ENCODE data around the gene NAV3.

Gene NAV3, protein sequence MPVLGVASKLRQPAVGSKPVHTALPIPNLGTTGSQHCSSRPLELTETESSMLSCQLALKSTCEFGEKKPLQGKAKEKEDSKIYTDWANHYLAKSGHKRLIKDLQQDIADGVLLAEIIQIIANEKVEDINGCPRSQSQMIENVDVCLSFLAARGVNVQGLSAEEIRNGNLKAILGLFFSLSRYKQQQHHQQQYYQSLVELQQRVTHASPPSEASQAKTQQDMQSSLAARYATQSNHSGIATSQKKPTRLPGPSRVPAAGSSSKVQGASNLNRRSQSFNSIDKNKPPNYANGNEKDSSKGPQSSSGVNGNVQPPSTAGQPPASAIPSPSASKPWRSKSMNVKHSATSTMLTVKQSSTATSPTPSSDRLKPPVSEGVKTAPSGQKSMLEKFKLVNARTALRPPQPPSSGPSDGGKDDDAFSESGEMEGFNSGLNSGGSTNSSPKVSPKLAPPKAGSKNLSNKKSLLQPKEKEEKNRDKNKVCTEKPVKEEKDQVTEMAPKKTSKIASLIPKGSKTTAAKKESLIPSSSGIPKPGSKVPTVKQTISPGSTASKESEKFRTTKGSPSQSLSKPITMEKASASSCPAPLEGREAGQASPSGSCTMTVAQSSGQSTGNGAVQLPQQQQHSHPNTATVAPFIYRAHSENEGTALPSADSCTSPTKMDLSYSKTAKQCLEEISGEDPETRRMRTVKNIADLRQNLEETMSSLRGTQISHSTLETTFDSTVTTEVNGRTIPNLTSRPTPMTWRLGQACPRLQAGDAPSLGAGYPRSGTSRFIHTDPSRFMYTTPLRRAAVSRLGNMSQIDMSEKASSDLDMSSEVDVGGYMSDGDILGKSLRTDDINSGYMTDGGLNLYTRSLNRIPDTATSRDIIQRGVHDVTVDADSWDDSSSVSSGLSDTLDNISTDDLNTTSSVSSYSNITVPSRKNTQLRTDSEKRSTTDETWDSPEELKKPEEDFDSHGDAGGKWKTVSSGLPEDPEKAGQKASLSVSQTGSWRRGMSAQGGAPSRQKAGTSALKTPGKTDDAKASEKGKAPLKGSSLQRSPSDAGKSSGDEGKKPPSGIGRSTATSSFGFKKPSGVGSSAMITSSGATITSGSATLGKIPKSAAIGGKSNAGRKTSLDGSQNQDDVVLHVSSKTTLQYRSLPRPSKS (N-terminal part only)

DNA sequence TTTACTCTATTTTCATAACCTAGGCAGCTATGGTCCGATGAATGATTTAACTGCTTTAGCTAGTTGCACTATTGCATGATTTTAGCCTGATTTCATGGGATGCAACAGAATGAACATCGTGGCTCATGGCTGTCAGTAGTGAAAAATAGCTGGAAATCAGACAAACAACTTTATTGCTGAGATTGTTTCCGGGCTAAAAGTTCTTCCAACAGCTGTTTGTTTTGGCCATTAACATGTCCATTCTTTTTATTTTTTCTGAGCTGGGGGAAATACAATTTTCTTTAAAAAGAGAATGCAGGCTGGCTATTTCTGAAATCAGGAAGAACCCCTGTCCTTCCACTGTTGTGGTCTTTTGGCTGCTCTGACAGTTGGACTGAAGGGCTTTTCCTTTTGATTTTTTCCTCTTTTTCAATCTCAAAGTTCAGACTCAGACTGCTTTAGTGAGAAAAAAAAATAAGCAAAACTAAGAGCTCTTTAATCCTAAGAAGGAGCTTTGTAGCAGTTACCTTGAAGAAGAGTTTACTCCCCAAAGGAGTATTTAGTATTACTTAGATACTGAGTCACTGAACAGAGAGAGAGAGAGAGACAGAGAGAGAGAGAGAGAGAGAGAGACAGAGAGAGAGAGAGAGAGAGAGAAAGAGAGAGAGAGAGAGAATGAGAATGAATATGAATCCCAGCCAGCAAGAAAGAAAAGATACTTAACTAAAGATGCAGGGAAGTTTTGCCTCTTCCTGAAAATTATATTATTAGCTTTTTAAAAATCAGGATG lies at the start of gene NAV3:
NAV3 (plus strand) TSS at position 312 of the 769 bp plus-strand sequence. CDS start 568 bp downstream, outside the sequence.
- Mint-ChIP-seq H3K9me3 (no peaks in the 10 kb centered on the region), H3K27ac (no peak within 1 kb of the TSS), H3K4me3 (no peak within 1 kb of the TSS), H3K27me3 (no peaks in the 10 kb centered on the region), H3K36me3 (no peaks in the 10 kb centered on the region), H3K4me1 (no peaks in the 10 kb centered on the region)

DNA sequence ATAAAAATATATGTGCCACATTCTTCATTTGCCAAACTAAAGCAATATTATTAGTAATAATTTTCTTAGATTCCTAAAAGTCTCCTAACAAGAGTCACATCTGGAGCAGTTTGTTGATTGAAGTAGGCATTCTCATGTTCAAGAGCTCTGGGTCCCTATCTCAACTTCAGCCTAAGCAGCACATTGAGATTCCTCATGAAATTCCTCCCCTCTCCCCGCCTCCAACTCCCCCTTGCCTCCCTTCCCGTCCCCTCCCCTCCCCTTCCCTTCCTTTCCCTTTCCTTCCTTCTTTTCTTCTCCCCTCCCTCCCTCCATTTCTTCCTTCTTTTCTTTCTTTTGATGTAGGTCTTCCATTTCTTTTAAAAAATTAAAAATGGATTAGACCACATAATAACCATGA lies 48.7 kb upstream of the NAV3 start:
- H3K9me3 Mint-ChIP-seq, result peaks cover 5% of the 10 kb centered on the region
- H3K36me3 Mint-ChIP-seq, result no peaks in the 10 kb centered on the region
- no peaks in the 10 kb centered on the region for H3K27me3 Mint-ChIP-seq
- H3K4me1 Mint-ChIP-seq, result no peaks in the 10 kb centered on the region
- no peak overlapping the region for H3K4me3 Mint-ChIP-seq
- H3K27ac Mint-ChIP-seq, result no peak overlapping the region

DNA sequence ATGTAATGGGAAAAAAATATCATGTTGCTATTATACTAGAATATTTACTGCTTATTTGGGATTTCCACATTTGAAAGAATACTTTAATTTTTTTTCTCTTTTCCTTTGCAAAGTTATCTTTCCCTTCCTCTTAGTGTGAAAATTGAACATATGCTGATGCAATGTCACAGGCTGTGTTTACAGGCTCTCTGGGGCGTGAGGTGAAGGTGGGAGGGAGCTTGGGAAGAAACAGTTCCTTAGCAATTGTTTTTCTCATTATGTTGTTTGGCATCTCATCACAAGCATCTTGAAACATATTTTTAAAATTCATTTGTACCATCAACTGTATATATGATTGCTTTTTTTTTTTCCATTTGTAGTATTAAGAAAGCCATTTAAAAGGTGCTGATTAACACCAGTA lies 47.9 kb upstream of the NAV3 start:
- peaks cover 5% of the 10 kb centered on the region for H3K9me3 Mint-ChIP-seq
- no peaks in the 10 kb centered on the region for H3K4me1 Mint-ChIP-seq
- H3K4me3 Mint-ChIP-seq, result no peak overlapping the region
- no peak overlapping the region for H3K27ac Mint-ChIP-seq
- no peaks in the 10 kb centered on the region for H3K27me3 Mint-ChIP-seq
- no peaks in the 10 kb centered on the region for H3K36me3 Mint-ChIP-seq

DNA sequence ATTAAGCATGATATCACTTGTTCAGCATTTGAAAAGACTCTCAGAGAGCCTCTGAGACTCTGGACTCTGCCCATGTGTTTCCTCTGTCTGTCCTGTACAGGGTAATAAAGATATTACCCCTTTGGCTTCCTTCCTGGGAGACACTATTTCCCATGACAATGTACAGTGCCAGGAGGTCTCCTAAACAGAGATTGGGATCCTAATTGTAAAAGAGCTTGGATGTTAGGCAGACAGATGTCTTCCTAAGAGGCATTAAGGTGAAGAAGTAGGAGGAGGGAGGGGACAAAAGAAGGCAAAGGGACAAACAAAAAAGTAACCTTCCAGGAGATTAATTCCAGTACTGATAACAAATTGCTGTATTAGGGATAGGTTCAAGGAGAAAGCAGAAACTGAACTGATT lies 45.5 kb upstream of the NAV3 start:
- Mint-ChIP-seq H3K9me3 (peaks cover 3% of the 10 kb centered on the region), H3K27me3 (no peaks in the 10 kb centered on the region), H3K4me1 (no peaks in the 10 kb centered on the region), H3K4me3 (no peak overlapping the region), H3K36me3 (no peaks in the 10 kb centered on the region), H3K27ac (no peak overlapping the region)

DNA sequence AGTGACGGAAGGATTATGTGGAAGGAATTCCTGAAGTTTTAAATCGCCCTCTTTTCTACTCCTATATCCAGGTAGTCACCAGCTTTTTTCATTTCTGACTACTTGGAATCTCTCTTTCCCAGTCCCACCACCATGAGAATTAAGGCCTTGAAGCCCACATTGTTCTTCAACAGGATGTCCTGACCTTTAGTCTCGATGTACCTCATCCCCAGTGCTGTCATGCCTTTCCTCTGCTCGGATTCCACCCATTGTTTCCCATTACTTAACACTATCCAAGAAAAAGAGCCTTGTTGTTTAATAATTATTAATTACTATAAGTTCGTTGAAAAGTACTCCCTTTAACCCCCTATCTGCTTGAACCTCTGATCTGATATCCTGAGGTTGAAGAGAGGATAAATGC lies 44.0 kb upstream of the NAV3 start:
- no peak overlapping the region for H3K27ac Mint-ChIP-seq
- H3K4me1 Mint-ChIP-seq, result no peaks in the 10 kb centered on the region
- no peak overlapping the region for H3K4me3 Mint-ChIP-seq
- H3K27me3 Mint-ChIP-seq, result no peaks in the 10 kb centered on the region
- no peaks in the 10 kb centered on the region for H3K36me3 Mint-ChIP-seq
- no peaks in the 10 kb centered on the region for H3K9me3 Mint-ChIP-seq

DNA sequence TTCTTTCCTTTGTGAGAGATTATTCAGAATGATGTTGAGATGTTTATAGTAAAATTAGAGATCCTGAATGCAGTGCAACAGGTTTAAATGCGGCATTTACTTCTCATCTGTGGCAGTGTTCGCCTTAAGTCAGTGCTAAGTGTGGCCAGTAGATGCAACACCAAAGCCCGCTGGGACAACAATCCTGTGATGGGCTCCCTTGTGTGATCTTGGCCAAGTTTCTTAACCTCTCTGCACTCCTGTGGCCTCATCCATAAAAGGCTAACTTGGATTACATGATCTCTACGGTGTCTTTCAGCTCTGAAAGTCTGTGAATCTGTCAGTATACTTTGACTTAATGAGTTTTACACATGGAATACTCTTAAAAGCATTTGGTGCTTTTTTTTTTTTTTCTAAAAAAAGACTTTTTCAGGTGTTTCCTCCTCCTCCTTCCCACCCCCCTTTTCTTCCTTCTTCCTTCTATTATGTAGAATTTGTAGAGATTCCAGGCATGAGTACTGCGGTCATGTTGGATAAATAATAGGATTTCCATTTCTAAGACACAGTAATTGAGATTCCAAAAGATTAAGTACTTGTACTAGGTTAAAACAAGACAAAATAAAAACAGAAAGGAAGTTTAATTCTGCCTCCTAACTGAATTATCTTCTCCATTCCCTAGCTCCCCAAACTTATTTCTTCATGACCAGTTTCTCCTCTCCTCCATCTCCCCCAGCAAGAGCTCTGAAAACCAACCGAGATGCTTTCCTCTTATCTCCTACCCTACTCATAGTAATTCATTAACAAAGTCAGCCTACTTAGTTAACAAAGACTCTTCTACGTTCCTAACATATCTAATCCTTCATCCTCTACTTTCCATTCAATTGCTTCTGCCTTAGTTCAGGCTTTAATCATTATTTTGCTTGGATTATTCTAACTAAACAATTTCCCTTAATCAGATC lies 42.2 kb upstream of the NAV3 start:
- no peaks in the 10 kb centered on the region for H3K4me1 Mint-ChIP-seq
- no peaks in the 10 kb centered on the region for H3K27me3 Mint-ChIP-seq
- H3K36me3 Mint-ChIP-seq, result no peaks in the 10 kb centered on the region
- H3K9me3 Mint-ChIP-seq, result no peaks in the 10 kb centered on the region
- no peak overlapping the region for H3K27ac Mint-ChIP-seq
- no peak overlapping the region for H3K4me3 Mint-ChIP-seq

DNA sequence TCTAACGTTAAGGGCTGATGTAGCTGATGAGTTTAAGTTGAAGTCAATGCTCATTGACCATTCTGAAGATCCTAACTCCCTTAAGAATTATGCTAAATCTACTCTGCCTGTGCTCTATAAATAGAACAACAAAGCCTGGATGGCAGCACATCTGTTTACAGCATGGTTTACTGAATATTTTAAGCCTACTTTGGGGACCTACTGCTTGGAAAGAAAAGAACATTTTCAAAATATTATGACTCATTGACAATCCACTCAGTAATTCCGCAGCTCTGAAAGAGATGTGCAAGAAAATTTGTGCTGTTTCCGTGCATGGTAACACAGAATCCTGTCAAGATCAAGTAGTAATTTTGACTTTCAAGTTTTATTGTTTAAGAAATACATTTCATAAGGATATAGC lies 35.0 kb upstream of the NAV3 start:
- Mint-ChIP-seq H3K27me3 (no peaks in the 10 kb centered on the region), H3K4me1 (no peaks in the 10 kb centered on the region), H3K4me3 (no peak overlapping the region), H3K36me3 (no peaks in the 10 kb centered on the region), H3K27ac (no peak overlapping the region), H3K9me3 (peaks cover 6% of the 10 kb centered on the region)

DNA sequence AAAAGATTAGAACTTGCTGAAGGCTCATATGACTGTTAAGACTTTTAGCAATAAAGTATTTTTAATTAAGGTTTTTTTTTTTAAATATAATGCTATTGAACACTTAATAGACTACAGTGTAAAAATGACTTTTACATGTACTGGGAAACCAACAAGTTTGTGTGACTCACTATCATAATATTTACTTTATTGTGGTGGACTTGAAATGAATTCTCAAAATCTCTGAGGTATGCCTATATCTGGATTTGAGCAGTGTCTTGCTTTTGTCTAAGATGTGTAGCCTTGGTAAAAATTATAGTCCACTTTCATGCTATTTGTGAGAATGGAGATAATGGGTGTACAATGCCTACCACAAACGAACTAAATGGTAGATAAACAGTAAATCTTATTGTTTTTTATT lies 33.9 kb upstream of the NAV3 start:
- Mint-ChIP-seq H3K9me3 (peaks cover 6% of the 10 kb centered on the region), H3K4me3 (no peak overlapping the region), H3K27me3 (no peaks in the 10 kb centered on the region), H3K27ac (no peak overlapping the region), H3K36me3 (no peaks in the 10 kb centered on the region), H3K4me1 (no peaks in the 10 kb centered on the region)

DNA sequence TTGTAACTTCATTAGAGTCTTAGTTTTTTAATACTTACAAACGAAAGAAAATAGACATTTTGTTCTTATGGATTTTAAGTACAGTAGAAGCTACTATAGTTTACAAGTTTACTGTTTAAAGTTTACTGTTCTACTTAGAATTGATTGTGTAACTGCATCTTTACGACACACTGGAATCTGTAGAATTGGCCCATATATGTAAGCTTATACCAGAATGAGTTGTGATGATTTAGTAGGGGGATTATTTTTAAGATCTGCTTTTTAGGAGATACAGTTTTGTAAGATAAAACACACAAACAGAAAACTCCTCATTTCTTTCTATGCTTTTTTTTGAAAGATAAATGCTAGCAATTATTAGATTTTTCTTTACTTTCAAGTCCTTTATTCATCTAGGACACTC lies 30.2 kb upstream of the NAV3 start:
- H3K4me3 Mint-ChIP-seq, result no peak overlapping the region
- no peaks in the 10 kb centered on the region for H3K4me1 Mint-ChIP-seq
- peaks cover 1% of the 10 kb centered on the region for H3K36me3 Mint-ChIP-seq
- H3K27me3 Mint-ChIP-seq, result no peaks in the 10 kb centered on the region
- H3K9me3 Mint-ChIP-seq, result peaks cover 6% of the 10 kb centered on the region
- no peak overlapping the region for H3K27ac Mint-ChIP-seq

DNA sequence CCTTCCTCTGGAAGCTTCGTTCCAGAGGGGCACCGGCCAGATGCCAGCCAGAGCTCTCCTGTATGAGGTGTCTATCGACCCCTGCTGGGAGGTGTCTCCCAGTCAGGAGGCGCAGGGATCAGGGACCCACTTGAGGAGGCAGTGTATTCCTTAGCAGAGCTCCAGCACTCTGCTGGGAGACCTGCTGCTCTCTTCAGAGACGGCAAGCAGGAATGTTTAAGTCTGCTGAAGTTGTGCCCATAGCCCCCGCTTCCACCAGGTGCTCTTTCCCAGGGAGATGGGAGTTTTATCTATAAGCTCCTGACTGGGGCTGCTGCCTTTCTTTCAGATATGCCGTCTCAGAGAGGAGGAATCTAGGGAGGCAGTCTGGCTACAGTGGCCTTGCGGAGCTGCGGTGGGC lies 22.2 kb upstream of the NAV3 start:
- Mint-ChIP-seq H3K27me3 (no peaks in the 10 kb centered on the region), H3K9me3 (peaks cover 6% of the 10 kb centered on the region), H3K27ac (no peak overlapping the region), H3K4me3 (no peak overlapping the region), H3K4me1 (no peaks in the 10 kb centered on the region), H3K36me3 (peaks cover 1% of the 10 kb centered on the region)

DNA sequence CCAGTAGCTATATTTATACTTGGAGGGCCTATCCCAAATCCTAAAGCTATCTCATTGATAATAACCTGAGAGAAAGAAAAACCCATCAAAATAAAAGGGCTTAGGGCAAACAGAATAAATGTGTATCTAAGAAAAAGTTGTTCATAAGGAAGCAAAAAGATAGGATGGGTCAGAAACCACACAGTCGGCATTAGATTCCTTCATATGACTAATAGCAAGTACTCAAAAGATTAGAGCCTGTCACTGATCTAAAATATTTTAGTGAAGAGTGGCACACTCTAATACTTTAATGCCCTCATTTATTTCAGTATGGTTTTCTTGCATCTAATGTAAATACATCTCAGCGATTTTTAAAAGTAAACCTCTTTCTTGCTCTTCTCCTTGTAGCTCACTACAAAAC lies 17.1 kb upstream of the NAV3 start:
- no peaks in the 10 kb centered on the region for H3K27me3 Mint-ChIP-seq

DNA sequence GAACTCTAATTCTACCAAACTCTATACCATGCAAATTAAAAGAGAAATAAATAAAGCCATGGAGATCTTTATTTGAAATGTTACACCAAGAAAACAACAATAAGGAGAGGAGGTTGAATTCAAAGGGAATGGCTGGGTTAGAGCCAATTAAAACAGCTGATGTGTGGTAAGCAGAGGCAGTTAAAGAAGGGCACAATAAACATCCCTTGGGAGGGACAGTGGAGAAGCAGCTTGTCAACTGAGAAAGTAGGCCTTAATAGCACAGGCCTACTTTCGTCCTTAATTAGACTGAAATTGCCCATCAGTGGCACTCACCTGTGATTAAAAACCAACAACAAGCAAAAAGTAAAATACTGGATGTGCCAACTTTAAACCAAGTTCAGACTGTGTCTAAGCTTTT lies 16.3 kb upstream of the NAV3 start:
- no peaks in the 10 kb centered on the region for H3K9me3 Mint-ChIP-seq
- H3K27ac Mint-ChIP-seq, result no peak overlapping the region
- H3K4me1 Mint-ChIP-seq, result no peaks in the 10 kb centered on the region
- H3K27me3 Mint-ChIP-seq, result no peaks in the 10 kb centered on the region
- no peak overlapping the region for H3K4me3 Mint-ChIP-seq
- H3K36me3 Mint-ChIP-seq, result no peaks in the 10 kb centered on the region

More for the DNA sequence above, 17.1 kb upstream of the NAV3 start:
- Mint-ChIP-seq H3K4me1 (no peaks in the 10 kb centered on the region), H3K4me3 (no peak overlapping the region), H3K36me3 (no peaks in the 10 kb centered on the region), H3K9me3 (no peaks in the 10 kb centered on the region), H3K27ac (no peak overlapping the region)

DNA sequence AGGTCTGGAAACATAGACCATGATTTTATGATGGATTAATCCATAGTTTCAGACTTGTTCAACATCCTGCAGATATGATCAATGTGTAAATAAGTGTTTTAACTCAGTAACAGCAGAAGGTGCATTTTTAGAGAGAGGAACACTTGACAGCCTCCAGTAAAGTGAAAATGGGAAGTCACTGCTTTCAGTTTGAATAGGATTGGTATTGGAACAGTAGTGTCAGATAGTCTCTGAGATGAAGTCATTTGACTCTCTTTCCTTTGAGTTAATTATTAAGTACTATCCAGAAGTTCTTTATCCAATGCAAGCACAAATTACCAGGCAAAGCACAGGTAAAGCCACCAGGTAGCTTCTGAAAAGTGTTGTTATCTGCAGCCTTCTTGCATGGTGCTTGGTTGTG lies 14.5 kb upstream of the NAV3 start:
- Mint-ChIP-seq H3K9me3 (no peaks in the 10 kb centered on the region), H3K4me3 (no peak overlapping the region), H3K36me3 (no peaks in the 10 kb centered on the region), H3K27me3 (no peaks in the 10 kb centered on the region), H3K4me1 (no peaks in the 10 kb centered on the region), H3K27ac (no peak overlapping the region)

DNA sequence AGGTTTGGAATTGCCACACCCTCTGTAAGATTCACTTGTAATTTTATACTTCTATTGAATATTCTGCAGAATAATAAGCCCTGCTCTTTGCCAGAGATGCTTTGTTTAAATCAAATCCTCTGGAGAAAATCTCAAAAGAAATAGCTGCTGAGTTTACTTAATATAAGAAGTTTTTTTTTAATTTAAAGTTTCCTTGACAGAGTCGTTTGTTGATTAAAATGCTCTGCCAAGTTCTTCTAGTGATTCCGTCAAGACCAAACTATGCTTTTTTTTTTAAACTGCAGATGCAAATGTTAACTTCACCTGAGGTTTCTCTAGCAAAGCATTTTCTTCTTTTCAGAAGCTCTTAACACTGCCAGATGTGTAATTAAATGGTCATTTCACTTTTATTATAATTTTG lies 13.4 kb upstream of the NAV3 start:
- no peaks in the 10 kb centered on the region for H3K36me3 Mint-ChIP-seq
- no peak overlapping the region for H3K4me3 Mint-ChIP-seq
- no peaks in the 10 kb centered on the region for H3K27me3 Mint-ChIP-seq
- no peaks in the 10 kb centered on the region for H3K9me3 Mint-ChIP-seq
- no peak overlapping the region for H3K27ac Mint-ChIP-seq
- H3K4me1 Mint-ChIP-seq, result no peaks in the 10 kb centered on the region

All from activated naive CD4-positive, alpha-beta T cell treated with anti-CD3 and anti-CD28 coated beads, Interleukin-2, amount 50 U/mL, for 24 hours (primary cell).